BLaER1 treated with 17β-estradiol and CSF1 and Interleukin-3, amounts not matched to agents 10 nM and 100 nM (cell line): ENCODE results near the gene LSAMP.

Experiments used
- H3K27ac ChIP-seq, 11 experiments: shearing (Covaris generic); formaldehyde crosslinking; 2 replicates each; pipeline ENCODE4 v1.8.1; 2022
- H3K27me3 ChIP-seq, 11 experiments: shearing (Covaris generic); formaldehyde crosslinking; 2 replicates each; pipeline ENCODE4 v1.8.1; 2022
- H3K36me3 ChIP-seq, 11 experiments: shearing (Covaris generic); formaldehyde crosslinking; 2 replicates each; pipeline ENCODE4 v1.8.1; 2022
- H3K4me1 ChIP-seq, 10 experiments: shearing (Covaris generic); formaldehyde crosslinking; 2 replicates each; pipeline ENCODE4 v1.8.1; 2022
- H3K4me2 ChIP-seq, 11 experiments: shearing (Covaris generic); formaldehyde crosslinking; 2 replicates each; pipeline ENCODE4 v1.8.1; 2022
- H3K4me3 ChIP-seq, 10 experiments: shearing (Covaris generic); formaldehyde crosslinking; 2 replicates each; pipeline ENCODE4 v1.8.1; 2022
- H3K9ac ChIP-seq, 11 experiments: shearing (Covaris generic); formaldehyde crosslinking; 2 replicates each; pipeline ENCODE4 v1.8.1; 2022
- H3K9me3 ChIP-seq, 11 experiments: shearing (Covaris generic); formaldehyde crosslinking; replicated peaks in 1 of 11; 2 replicates each; pipeline ENCODE4 v1.8.1; 2022
- H4K20me1 ChIP-seq, 11 experiments: shearing (Covaris generic); formaldehyde crosslinking; 2 replicates each; pipeline ENCODE4 v1.8.1; 2022
- Cebpa-rat ChIP-seq, 11 experiments: shearing (Covaris generic); IDR thresholded peaks; 2 replicates each; pipeline ENCODE4 v1.8.1; 2022

Gene LSAMP

GRCh38 chr3:116378077-116378476 is 67.2 kb downstream of the LSAMP start:
- Histone ChIP-seq H3K4me3 (no peak overlapping the region), H4K20me1 (no peaks in the 10 kb centered on the region), H3K9ac (no peak overlapping the region), H3K27ac (no peak overlapping the region), H3K9me3 (no peaks in the 10 kb centered on the region), H3K36me3 (no peaks in the 10 kb centered on the region), H3K4me2 (no peak overlapping the region), H3K27me3 (no peaks in the 10 kb centered on the region), H3K4me1 (peaks cover 0 to 4% (median 0%) of the 10 kb centered on the region in 10 experiments; a peak in 1 of 20 replicates)
- TF ChIP-seq Cebpa-rat (IDR thresholded peaks at IDR 0.05), result no peak

GRCh38 chr3:116374901-116375300 is 70.4 kb downstream of the LSAMP start:
- no peaks in the 10 kb centered on the region for H3K27me3 ChIP-seq
- H3K9ac ChIP-seq, result no peak overlapping the region
- H3K9me3 ChIP-seq, result no peaks in the 10 kb centered on the region
- H4K20me1 ChIP-seq, result no peaks in the 10 kb centered on the region
- no peak overlapping the region for H3K27ac ChIP-seq
- peaks cover 0 to 4% (median 0%) of the 10 kb centered on the region in 10 experiments; a peak in 1 of 20 replicates for H3K4me1 ChIP-seq
- no peak overlapping the region for H3K4me3 ChIP-seq
- no peaks in the 10 kb centered on the region for H3K36me3 ChIP-seq
- TF ChIP-seq Cebpa-rat (IDR thresholded peaks at IDR 0.05), result no peak
- H3K4me2 ChIP-seq, result no peak overlapping the region

GRCh38 chr3:116367761-116368395 is 77.4 kb downstream of the LSAMP start:
- Histone ChIP-seq H3K9ac (no peak overlapping the region), H3K27me3 (no peaks in the 10 kb centered on the region), H3K36me3 (no peaks in the 10 kb centered on the region), H3K9me3 (no peaks in the 10 kb centered on the region), H4K20me1 (no peaks in the 10 kb centered on the region), H3K4me2 (no peak overlapping the region), H3K4me3 (no peak overlapping the region), H3K4me1 (peaks cover 0 to 6% (median 0%) of the 10 kb centered on the region in 10 experiments; a peak in 2 of 20 replicates), H3K27ac (no peak overlapping the region)
- no peak for TF ChIP-seq Cebpa-rat (IDR thresholded peaks at IDR 0.05)

- Histone ChIP-seq H3K27me3 (no peaks in the 10 kb centered on the region), H3K4me2 (no peak overlapping the region), H3K9ac (no peak overlapping the region), H3K36me3 (no peaks in the 10 kb centered on the region), H3K27ac (no peak overlapping the region), H3K4me3 (no peak overlapping the region), H3K4me1 (no peaks in the 10 kb centered on the region), H4K20me1 (no peaks in the 10 kb centered on the region), H3K9me3 (0 out of 22 replicates have a peak, but pooled peaks cover 0 to 3% (median 0%) of the 10 kb centered on the region in 11 experiments)
- no peak for TF ChIP-seq Cebpa-rat (IDR thresholded peaks at IDR 0.05)
Observed at GRCh38 chr3:116356056-116356455, 89.2 kb downstream of the LSAMP start.

- H3K9ac ChIP-seq, result no peak overlapping the region
- H4K20me1 ChIP-seq, result no peaks in the 10 kb centered on the region
- H3K4me2 ChIP-seq, result no peak overlapping the region
- no peaks in the 10 kb centered on the region for H3K4me1 ChIP-seq
- 0 out of 22 replicates have a peak, but pooled peaks cover 0 to 3% (median 0%) of the 10 kb centered on the region in 11 experiments for H3K9me3 ChIP-seq
- no peak overlapping the region for H3K27ac ChIP-seq
- TF ChIP-seq Cebpa-rat (IDR thresholded peaks at IDR 0.05), result no peak
- H3K27me3 ChIP-seq, result no peaks in the 10 kb centered on the region
- no peak overlapping the region for H3K4me3 ChIP-seq
- H3K36me3 ChIP-seq, result no peaks in the 10 kb centered on the region
Observed at GRCh38 chr3:116354382-116354781, 90.9 kb downstream of the LSAMP start.

- no peak overlapping the region for H3K9ac ChIP-seq
- no peaks in the 10 kb centered on the region for H3K9me3 ChIP-seq
- H3K27ac ChIP-seq, result no peak overlapping the region
- H3K27me3 ChIP-seq, result no peaks in the 10 kb centered on the region
- H3K4me3 ChIP-seq, result no peak overlapping the region
- H4K20me1 ChIP-seq, result no peaks in the 10 kb centered on the region
- H3K4me2 ChIP-seq, result no peak overlapping the region
- no peaks in the 10 kb centered on the region for H3K4me1 ChIP-seq
- no peak for TF ChIP-seq Cebpa-rat (IDR thresholded peaks at IDR 0.05)
- no peaks in the 10 kb centered on the region for H3K36me3 ChIP-seq
Observed at GRCh38 chr3:116350119-116350733, 95.1 kb downstream of the LSAMP start.

GRCh38 chr3:116348216-116348615 is 97.1 kb downstream of the LSAMP start:
- H3K4me1 ChIP-seq, result no peaks in the 10 kb centered on the region
- H3K9me3 ChIP-seq, result no peaks in the 10 kb centered on the region
- no peaks in the 10 kb centered on the region for H4K20me1 ChIP-seq
- no peak for TF ChIP-seq Cebpa-rat (IDR thresholded peaks at IDR 0.05)
- no peaks in the 10 kb centered on the region for H3K27me3 ChIP-seq
- no peak overlapping the region for H3K4me3 ChIP-seq
- H3K4me2 ChIP-seq, result no peak overlapping the region
- no peaks in the 10 kb centered on the region for H3K36me3 ChIP-seq
- no peak overlapping the region for H3K9ac ChIP-seq
- no peak overlapping the region for H3K27ac ChIP-seq

- no peaks in the 10 kb centered on the region for H3K36me3 ChIP-seq
Observed at GRCh38 chr3:116342499-116342898, 102.8 kb downstream of the LSAMP start.

GRCh38 chr3:116341899-116342298 is 103.4 kb downstream of the LSAMP start:
- Histone ChIP-seq H3K4me2 (no peak overlapping the region), H3K4me3 (no peak overlapping the region), H4K20me1 (no peaks in the 10 kb centered on the region), H3K9me3 (no peaks in the 10 kb centered on the region), H3K27ac (no peak overlapping the region), H3K27me3 (no peaks in the 10 kb centered on the region), H3K9ac (no peak overlapping the region), H3K4me1 (no peaks in the 10 kb centered on the region), H3K36me3 (no peaks in the 10 kb centered on the region)
- TF ChIP-seq Cebpa-rat (IDR thresholded peaks at IDR 0.05), result no peak

More at GRCh38 chr3:116342499-116342898, 102.8 kb downstream of the LSAMP start:
- H3K9ac ChIP-seq, result no peak overlapping the region
- no peaks in the 10 kb centered on the region for H3K27me3 ChIP-seq
- H4K20me1 ChIP-seq, result no peaks in the 10 kb centered on the region
- H3K4me2 ChIP-seq, result no peak overlapping the region
- H3K27ac ChIP-seq, result no peak overlapping the region
- H3K9me3 ChIP-seq, result no peaks in the 10 kb centered on the region
- TF ChIP-seq Cebpa-rat (IDR thresholded peaks at IDR 0.05), result no peak
- no peaks in the 10 kb centered on the region for H3K4me1 ChIP-seq
- H3K4me3 ChIP-seq, result no peak overlapping the region

GRCh38 chr3:116341381-116341780 is 103.9 kb downstream of the LSAMP start:
- Histone ChIP-seq H3K4me3 (no peak overlapping the region), H3K4me2 (no peak overlapping the region), H3K9ac (no peak overlapping the region), H3K4me1 (no peaks in the 10 kb centered on the region), H3K27ac (no peak overlapping the region), H4K20me1 (no peaks in the 10 kb centered on the region), H3K36me3 (no peaks in the 10 kb centered on the region), H3K27me3 (no peaks in the 10 kb centered on the region), H3K9me3 (no peaks in the 10 kb centered on the region)
- no peak for TF ChIP-seq Cebpa-rat (IDR thresholded peaks at IDR 0.05)
